Spleen (tissue), 11 donors: ENCODE results near the gene SPATA20. TPM values are rescaled to one million over a fixed set of nuclear protein-coding genes. Genes with fewer than 3 reads are reported as not detected.

Experiments
- DNase-seq: peaks from one replicate; pipeline ENCODE4 v3.0.0-alpha.2; 2020
- H3K27ac ChIP-seq, 8 donors: fragments of 200-600 bp; sonication (generic) in 7 of 8; 1 replicate in 4 of 8; 2 replicates in 4 of 8; pipeline versions ENCODE4 v1.5.0 to v1.8.0; 2016 to 2021; ENCODE audit warnings: inconsistent platforms in 4 of 8, mild to moderate bottlenecking in 4 of 8, moderate library complexity in 1 of 8
- H3K27me3 ChIP-seq, 7 donors: fragments of 200-600 bp; sonication (generic) in 6 of 7; replicated peaks in 1 of 7; 1 replicate in 4 of 7; 2 replicates in 3 of 7; pipeline versions ENCODE4 v1.5.0 to v1.8.0; 2016 to 2021; ENCODE audit warnings: inconsistent platforms in 3 of 7, mild to moderate bottlenecking in 1 of 7
- H3K36me3 ChIP-seq, 6 donors: fragments of 200-600 bp; sonication (generic) in 5 of 6; 1 replicate in 4 of 6; 2 replicates in 2 of 6; pipeline versions ENCODE4 v1.5.0 to v1.8.0; 2016 to 2021; ENCODE audit warnings: inconsistent platforms in 2 of 6
- H3K4me1 ChIP-seq, 6 donors: fragments of 200-600 bp; sonication (generic) in 5 of 6; 1 replicate in 3 of 6; 2 replicates in 3 of 6; pipeline versions ENCODE4 v1.5.0 to v1.8.0; 2016 to 2021; ENCODE audit warnings: inconsistent platforms in 3 of 6
- H3K4me3 ChIP-seq, 8 donors: fragments of 200-600 bp; sonication (generic) in 7 of 8; 1 replicate in 4 of 8; 2 replicates in 4 of 8; pipeline versions ENCODE4 v1.5.0 to v1.8.0; 2016 to 2021; ENCODE audit warnings: inconsistent platforms in 4 of 8, mild to moderate bottlenecking in 4 of 8, moderate library complexity in 2 of 8
- H3K9me3 ChIP-seq, 8 donors: fragments of 200-600 bp; sonication (generic) in 7 of 8; 1 replicate in 4 of 8; 2 replicates in 4 of 8; pipeline versions ENCODE4 v1.5.0 to v1.8.0; 2016 to 2021; ENCODE audit warnings: inconsistent platforms in 4 of 8
- CTCF ChIP-seq, 11 experiments: fragments of 200-600 bp in 7 of 11; fragments of 450-650 bp in 4 of 11; sonication (generic) in 4 of 11; IDR thresholded peaks in 8 of 11; conservative IDR thresholded peaks in 3 of 11; 1 replicate in 7 of 11; 2 replicates in 4 of 11; pipeline versions ENCODE4 v1.4.0 to v1.8.0; 2016 to 2021; ENCODE audit warnings: antibody characterized with exemption in 11 of 11, inconsistent platforms in 4 of 11, mild to moderate bottlenecking in 1 of 11
- POLR2A ChIP-seq, 3 donors: fragments of 450-650 bp; IDR thresholded peaks; one replicate each; pipeline ENCODE4 v1.5.1; 2017; ENCODE audit warnings: antibody characterized with exemption in 3 of 3, mild to moderate bottlenecking in 1 of 3
- POLR2AphosphoS5 ChIP-seq, 3 donors: sonication (generic); formaldehyde crosslinking; IDR thresholded peaks; one replicate each; pipeline ENCODE4 v1.5.1; 2017; ENCODE audit warnings: antibody characterized with exemption in 3 of 3
- WGBS, 5 donors: extraction: QIAGEN DNeasy Blood & Tissue Kit in 3 of 5; methylation state at CpG; one replicate each; pipeline versions ENCODE4 v1.1.5 to v1.1.7; 2013 to 2018; 5-methylcytosine and 5-hydroxymethylcytosine counted together
- intact Hi-C: fragments of 100-400 bp; cut with DNase I; formaldehyde crosslinking; loops from one replicate; pipeline ENCODE4 v1.15.0; 2023; ENCODE audit warnings: low total_unique reads
- polyA plus RNA-seq, 3 donors: library from polyadenylated mRNA; stranded (reverse); fragments of 200-250 nt; gene quantifications; one replicate each; pipeline ENCODE4 v1.2.1, GENCODE V29; 2013
- total RNA-seq, 7 donors: library from RNA; depleted of rRNA in 3 of 7; stranded (reverse); fragments of >200 nt in 3 of 7; fragmentation: NEBNext Ultra II Directional in 4 of 7; extraction: Animal tissue kit (Norgen Biotek cat#: 25700) in 4 of 7; gene quantifications; one replicate each; pipeline versions ENCODE4 v1.1.0 to v1.2.1, GENCODE V29; 2016 to 2021
- donor health status: healthy with polysubstance abuse.
- donor health status: DM: no; HTN: no; CAD: no; lungs with moderate emphysema.
- donor health status: DM: no; HTN: no; CAD: no.
- donor health status: Bipolar disorder and iron deficiency.
- donor health status: healthy.
- donor health status: DM: no; HTN: no; CAD: no.
- donor health status: DM: yes; HTN: yes; CAD: no.

The SPATA20 gene
- total and polyA plus RNA-seq, 10 donors, result 14.9 to 128 (median 57.1) TPM

GRCh38 chr17:50534979-50535326, 12.0 kb upstream of the SPATA20 start:
- Histone ChIP-seq H3K4me3 (no peak overlapping the region), H3K27me3 (peaks cover 0 to 51% (median 30%) of the 10 kb centered on the region in 7 donors), H3K4me1 (peaks cover 0 to 30% (median 16%) of the 10 kb centered on the region in 6 donors), H3K27ac (no peak overlapping the region), H3K36me3 (no peaks in the 10 kb centered on the region), H3K9me3 (no peaks in the 10 kb centered on the region)
- WGBS, 5 donors, result 91 to 98% (median 96%) methylated on average over 2 of the region's 2 CpGs
- no peak for DNase-seq
- intact Hi-C loops, result no loop called here
- TF ChIP-seq POLR2A (IDR thresholded peaks at IDR 0.05), result no peak

DNA sequence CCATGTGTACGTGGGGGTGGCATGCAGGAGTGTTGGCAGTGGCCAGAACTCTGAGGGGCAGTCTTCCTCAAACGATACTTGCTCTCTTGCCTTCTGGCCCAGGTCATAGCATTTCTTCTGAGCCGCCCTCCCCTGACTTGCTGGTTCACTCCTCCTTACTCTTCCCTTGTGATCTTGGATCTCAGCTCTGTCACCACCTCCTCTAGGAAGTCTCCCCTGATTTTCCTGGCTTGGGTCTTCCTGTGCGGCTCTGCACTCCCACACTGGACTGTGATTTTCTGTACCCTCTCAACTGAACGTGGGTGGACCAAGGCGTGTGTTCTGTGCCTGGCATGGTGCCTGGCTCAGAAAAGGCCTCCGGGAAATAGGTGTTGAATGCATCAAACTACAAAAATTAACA, 11.6 kb upstream of the SPATA20 start:
- 84 to 91% (median 85%) methylated on average over 7 of the region's 7 CpGs for WGBS, 5 donors
- peaks cover 0 to 47% (median 29%) of the 10 kb centered on the region in 7 donors for H3K27me3 ChIP-seq
- no peak for DNase-seq
- H3K4me3 ChIP-seq, result no peak overlapping the region
- intact Hi-C loops, result no loop called here
- no peak for TF ChIP-seq CTCF (IDR thresholded peaks at IDR 0.05 in 8 of 11, conservative IDR thresholded peaks at IDR 0.05 in 3 of 11)
- no peak for TF ChIP-seq POLR2AphosphoS5 (IDR thresholded peaks at IDR 0.05)
- TF ChIP-seq POLR2A (IDR thresholded peaks at IDR 0.05), result no peak
- H3K9me3 ChIP-seq, result no peaks in the 10 kb centered on the region
- no peaks in the 10 kb centered on the region for H3K36me3 ChIP-seq
- H3K27ac ChIP-seq, result no peak overlapping the region
- H3K4me1 ChIP-seq, result peaks cover 0 to 30% (median 16%) of the 10 kb centered on the region in 6 donors

DNA sequence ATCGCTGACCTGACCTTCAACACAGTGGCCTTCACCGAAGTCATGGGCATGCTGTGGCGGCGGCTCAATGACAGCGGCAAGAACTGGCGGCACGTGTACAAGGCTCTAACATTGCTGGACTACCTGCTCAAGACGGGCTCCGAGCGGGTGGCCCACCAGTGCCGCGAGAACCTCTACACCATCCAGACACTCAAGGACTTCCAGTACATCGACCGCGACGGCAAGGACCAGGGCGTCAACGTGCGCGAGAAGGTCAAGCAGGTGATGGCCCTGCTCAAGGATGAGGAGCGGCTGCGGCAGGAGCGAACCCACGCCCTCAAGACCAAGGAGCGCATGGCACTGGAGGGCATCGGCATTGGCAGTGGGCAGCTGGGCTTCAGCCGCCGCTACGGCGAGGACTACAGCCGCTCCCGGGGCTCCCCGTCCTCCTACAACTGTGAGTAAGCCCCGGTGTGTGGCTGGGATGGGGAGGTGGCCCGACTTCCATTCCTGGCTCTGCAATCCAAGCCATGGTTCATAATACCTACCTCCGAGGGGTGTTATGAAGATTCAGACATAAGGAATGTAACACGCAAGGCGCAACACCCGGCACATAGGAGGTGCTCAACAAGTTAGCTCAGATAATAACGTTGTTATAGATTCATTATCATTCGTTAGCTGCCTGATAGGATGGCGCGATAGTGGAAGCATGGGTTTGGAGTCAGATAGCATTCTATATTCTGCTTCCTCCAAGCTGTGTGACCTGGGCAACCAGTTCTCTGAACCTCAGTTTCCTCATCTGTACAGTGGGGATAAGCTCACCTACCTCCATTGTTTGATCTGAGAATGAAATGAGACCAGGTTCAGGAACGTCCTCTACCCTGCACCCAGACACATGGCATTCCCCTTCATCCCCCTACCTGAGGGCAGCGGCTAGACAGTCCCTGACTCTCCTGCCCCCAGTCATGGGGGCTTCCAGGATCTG, 10.0 kb upstream of the SPATA20 start:
- peaks cover 0 to 40% (median 24%) of the 10 kb centered on the region in 6 donors for H3K4me1 ChIP-seq
- no peak for TF ChIP-seq POLR2A (IDR thresholded peaks at IDR 0.05)
- no peak for TF ChIP-seq POLR2AphosphoS5 (IDR thresholded peaks at IDR 0.05)
- TF ChIP-seq CTCF (IDR thresholded peaks at IDR 0.05 in 8 of 11, conservative IDR thresholded peaks at IDR 0.05 in 3 of 11), result no peak
- intact Hi-C loops, result no loop called here
- no peak overlapping the region for H3K4me3 ChIP-seq
- no peaks in the 10 kb centered on the region for H3K36me3 ChIP-seq
- H3K27ac ChIP-seq, result no peak overlapping the region
- WGBS, 5 donors, result 92 to 97% (median 95%) methylated on average over 37 to 45 of the region's 45 CpGs
- H3K27me3 ChIP-seq, result peaks cover 0 to 31% (median 19%) of the 10 kb centered on the region in 7 donors
- DNase-seq, result no peak
- no peaks in the 10 kb centered on the region for H3K9me3 ChIP-seq

- Histone ChIP-seq H3K9me3 (no peaks in the 10 kb centered on the region), H3K36me3 (no peaks in the 10 kb centered on the region), H3K4me3 (no peak overlapping the region), H3K27me3 (peaks cover 0 to 22% (median 9%) of the 10 kb centered on the region in 7 donors), H3K4me1 (peaks cover 5 to 40% (median 24%) of the 10 kb centered on the region in 6 donors), H3K27ac (no peak overlapping the region)
- intact Hi-C loops, result no loop called here
- WGBS, 5 donors, result 78 to 87% (median 80%) methylated on average over 18 to 20 of the region's 20 CpGs
- no peak for DNase-seq
- no peak for TF ChIP-seq CTCF (IDR thresholded peaks at IDR 0.05 in 8 of 11, conservative IDR thresholded peaks at IDR 0.05 in 3 of 11)
- TF ChIP-seq POLR2AphosphoS5 (IDR thresholded peaks at IDR 0.05), result no peak
- TF ChIP-seq POLR2A (IDR thresholded peaks at IDR 0.05), result no peak
These were observed 9.0 kb upstream of the SPATA20 start for GRCh38 chr17:50537721-50538548.
